ENCODE measurements around the gene LRP6. TPM values are rescaled to one million over a fixed set of nuclear protein-coding genes. Genes with fewer than 3 reads are reported as not detected.

The LRP6 gene
- total and polyA plus RNA-seq, 2 of the 13 experiments (the other 11 are each of a cell fraction or from before 2014, with no cell fraction given) = 33.8 to 42.0 TPM

DNA sequence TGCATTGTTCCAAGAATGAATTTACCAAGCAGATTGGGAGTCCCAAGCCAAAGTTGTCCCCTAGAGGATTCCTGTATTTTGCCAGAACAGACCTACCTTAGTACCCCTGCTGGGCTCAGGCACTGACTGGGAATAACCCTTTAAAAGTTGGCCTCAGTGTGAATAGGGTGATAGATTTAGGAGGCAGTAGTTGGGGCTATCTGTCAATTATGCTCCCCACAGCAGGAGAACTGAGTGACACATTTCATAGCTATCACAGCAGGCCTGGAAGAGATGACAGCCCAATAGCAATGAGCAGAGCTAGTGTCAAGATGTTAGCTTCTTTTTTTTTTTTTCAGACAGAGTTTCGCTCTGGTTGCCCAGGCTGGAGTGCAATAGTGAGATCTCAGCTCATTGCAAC is 14.3 kb upstream of the LRP6 start (continued):
- TF ChIP-seq, protein P1, sequence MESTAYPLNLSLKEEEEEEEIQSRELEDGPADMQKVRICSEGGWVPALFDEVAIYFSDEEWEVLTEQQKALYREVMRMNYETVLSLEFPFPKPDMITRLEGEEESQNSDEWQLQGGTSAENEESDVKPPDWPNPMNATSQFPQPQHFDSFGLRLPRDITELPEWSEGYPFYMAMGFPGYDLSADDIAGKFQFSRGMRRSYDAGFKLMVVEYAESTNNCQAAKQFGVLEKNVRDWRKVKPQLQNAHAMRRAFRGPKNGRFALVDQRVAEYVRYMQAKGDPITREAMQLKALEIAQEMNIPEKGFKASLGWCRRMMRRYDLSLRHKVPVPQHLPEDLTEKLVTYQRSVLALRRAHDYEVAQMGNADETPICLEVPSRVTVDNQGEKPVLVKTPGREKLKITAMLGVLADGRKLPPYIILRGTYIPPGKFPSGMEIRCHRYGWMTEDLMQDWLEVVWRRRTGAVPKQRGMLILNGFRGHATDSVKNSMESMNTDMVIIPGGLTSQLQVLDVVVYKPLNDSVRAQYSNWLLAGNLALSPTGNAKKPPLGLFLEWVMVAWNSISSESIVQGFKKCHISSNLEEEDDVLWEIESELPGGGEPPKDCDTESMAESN (CRISPR knock-in tag; conservative IDR thresholded peaks at IDR 0.05) = no peak
- TF ChIP-seq MTA1 (CRISPR knock-in tag; IDR thresholded peaks at IDR 0.05; ENCODE audit: borderline replicate concordance) = no peak

DNA sequence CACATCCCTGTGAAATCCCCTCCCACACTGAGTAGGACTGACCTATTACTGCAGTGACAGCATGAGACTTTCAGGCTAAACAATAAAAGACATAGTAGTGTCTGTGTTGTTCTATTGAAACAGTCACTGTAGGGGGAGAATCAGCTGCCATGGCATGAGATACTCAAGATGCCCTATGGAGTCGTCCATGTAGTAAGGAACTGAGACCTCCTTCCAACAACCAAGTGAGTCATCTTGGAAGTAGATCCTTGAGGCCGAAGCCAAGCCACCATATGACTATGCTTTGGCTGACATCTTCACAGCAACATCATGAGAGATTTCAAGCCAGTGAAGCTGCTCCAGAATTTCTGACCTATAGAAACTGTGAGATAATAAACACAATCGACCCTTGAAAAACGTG is 12.1 kb upstream of the LRP6 start:
- H3K9ac ChIP-seq (ENCODE audit: insufficient read depth, low read depth, low read length) = no peak overlapping the region
- no peak for DNase-seq (ENCODE audit: low spot score)
- H4K20me1 ChIP-seq (ENCODE audit: insufficient read depth, low read length) = no peaks in the 10 kb centered on the region
- no peaks in the 10 kb centered on the region for H3K36me3 ChIP-seq (replicated peaks in 1 of 2; ENCODE audit: control insufficient read depth in 1 of 2, insufficient read depth in 2 of 2, low read length in 2 of 2)
- no peaks in the 10 kb centered on the region for H3K79me2 ChIP-seq (ENCODE audit: insufficient read depth, low read length)
- H3K4me3 ChIP-seq (replicated peaks in 1 of 3; ENCODE audit: insufficient read depth in 1 of 3, low read depth in 2 of 3, low read length in 3 of 3) = no peak overlapping the region
- H2AFZ ChIP-seq (ENCODE audit: low read length) = no peak overlapping the region
- intact Hi-C loops (cut with micrococcal nuclease; ENCODE audit: unreplicated experiment) (no loop called here), in situ Hi-C loops (cut with HindIII; ENCODE audit: extremely low pct_ligation_motif_present, low pct_unique_long_range_greater_than_20kb) (loop anchor here (10.0 kb wide), 1 partner anchor 46 kb away; no protein-coding TSS in a partner anchor)
- CTCF ChIA-PET (ENCODE audit: low intra/inter-chr PET ratio, low total read pairs) = no interaction called here
- no peaks in the 10 kb centered on the region for H3K9me3 ChIP-seq (ENCODE audit: low read length)
- H3K4me1 ChIP-seq (ENCODE audit: insufficient read depth, low read length) = peaks cover 13% of the 10 kb centered on the region
- WGBS (ENCODE audit: low lambda C conversion rate) = 19% methylated on average over 4 of the region's 4 CpGs
- ATAC-seq = no peak
- no TSS peak for BruUV-seq (replicated peaks)
- POLR2A ChIA-PET = no interaction called here
- no peak overlapping the region for H3K4me2 ChIP-seq (ENCODE audit: low read depth, low read length)
- FAIRE-seq = no peak
- H3K27me3 ChIP-seq (ENCODE audit: control insufficient read depth in 1 of 2, insufficient read depth in 2 of 2, low read length in 2 of 2) = no peaks in the 10 kb centered on the region
- no peak overlapping the region for H3K27ac ChIP-seq (ENCODE audit: extremely low read length, insufficient read depth, low read length)
- TF ChIP-seq ATRX (CRISPR knock-in tag; IDR thresholded peaks at IDR 0.05; ENCODE audit: borderline replicate concordance) = no peak
- TF ChIP-seq, protein P2, sequence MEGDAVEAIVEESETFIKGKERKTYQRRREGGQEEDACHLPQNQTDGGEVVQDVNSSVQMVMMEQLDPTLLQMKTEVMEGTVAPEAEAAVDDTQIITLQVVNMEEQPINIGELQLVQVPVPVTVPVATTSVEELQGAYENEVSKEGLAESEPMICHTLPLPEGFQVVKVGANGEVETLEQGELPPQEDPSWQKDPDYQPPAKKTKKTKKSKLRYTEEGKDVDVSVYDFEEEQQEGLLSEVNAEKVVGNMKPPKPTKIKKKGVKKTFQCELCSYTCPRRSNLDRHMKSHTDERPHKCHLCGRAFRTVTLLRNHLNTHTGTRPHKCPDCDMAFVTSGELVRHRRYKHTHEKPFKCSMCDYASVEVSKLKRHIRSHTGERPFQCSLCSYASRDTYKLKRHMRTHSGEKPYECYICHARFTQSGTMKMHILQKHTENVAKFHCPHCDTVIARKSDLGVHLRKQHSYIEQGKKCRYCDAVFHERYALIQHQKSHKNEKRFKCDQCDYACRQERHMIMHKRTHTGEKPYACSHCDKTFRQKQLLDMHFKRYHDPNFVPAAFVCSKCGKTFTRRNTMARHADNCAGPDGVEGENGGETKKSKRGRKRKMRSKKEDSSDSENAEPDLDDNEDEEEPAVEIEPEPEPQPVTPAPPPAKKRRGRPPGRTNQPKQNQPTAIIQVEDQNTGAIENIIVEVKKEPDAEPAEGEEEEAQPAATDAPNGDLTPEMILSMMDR (CRISPR knock-in tag; IDR thresholded peaks at IDR 0.05) = no peak
- TF ChIP-seq ZNF557 (CRISPR knock-in tag; IDR thresholded peaks at IDR 0.05) = no peak
- TF ChIP-seq CEBPB (IDR thresholded peaks at IDR 0.05; ENCODE audit: borderline replicate concordance, low read depth, low read length) = no peak
- no peak for TF ChIP-seq ZNF230 (CRISPR knock-in tag; IDR thresholded peaks at IDR 0.05)
- TF ChIP-seq, protein P3, sequence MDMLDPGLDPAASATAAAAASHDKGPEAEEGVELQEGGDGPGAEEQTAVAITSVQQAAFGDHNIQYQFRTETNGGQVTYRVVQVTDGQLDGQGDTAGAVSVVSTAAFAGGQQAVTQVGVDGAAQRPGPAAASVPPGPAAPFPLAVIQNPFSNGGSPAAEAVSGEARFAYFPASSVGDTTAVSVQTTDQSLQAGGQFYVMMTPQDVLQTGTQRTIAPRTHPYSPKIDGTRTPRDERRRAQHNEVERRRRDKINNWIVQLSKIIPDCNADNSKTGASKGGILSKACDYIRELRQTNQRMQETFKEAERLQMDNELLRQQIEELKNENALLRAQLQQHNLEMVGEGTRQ (IDR thresholded peaks at IDR 0.05; ENCODE audit: low read depth, low read length) = no peak
- TF ChIP-seq, protein P3 (CRISPR knock-in tag; IDR thresholded peaks at IDR 0.05; ENCODE audit: borderline replicate concordance) = no peak
- TF ChIP-seq, protein P4, sequence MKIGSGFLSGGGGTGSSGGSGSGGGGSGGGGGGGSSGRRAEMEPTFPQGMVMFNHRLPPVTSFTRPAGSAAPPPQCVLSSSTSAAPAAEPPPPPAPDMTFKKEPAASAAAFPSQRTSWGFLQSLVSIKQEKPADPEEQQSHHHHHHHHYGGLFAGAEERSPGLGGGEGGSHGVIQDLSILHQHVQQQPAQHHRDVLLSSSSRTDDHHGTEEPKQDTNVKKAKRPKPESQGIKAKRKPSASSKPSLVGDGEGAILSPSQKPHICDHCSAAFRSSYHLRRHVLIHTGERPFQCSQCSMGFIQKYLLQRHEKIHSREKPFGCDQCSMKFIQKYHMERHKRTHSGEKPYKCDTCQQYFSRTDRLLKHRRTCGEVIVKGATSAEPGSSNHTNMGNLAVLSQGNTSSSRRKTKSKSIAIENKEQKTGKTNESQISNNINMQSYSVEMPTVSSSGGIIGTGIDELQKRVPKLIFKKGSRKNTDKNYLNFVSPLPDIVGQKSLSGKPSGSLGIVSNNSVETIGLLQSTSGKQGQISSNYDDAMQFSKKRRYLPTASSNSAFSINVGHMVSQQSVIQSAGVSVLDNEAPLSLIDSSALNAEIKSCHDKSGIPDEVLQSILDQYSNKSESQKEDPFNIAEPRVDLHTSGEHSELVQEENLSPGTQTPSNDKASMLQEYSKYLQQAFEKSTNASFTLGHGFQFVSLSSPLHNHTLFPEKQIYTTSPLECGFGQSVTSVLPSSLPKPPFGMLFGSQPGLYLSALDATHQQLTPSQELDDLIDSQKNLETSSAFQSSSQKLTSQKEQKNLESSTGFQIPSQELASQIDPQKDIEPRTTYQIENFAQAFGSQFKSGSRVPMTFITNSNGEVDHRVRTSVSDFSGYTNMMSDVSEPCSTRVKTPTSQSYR (CRISPR knock-in tag; IDR thresholded peaks at IDR 0.05; ENCODE audit: borderline replicate concordance) = no peak
- TF ChIP-seq, protein P5, sequence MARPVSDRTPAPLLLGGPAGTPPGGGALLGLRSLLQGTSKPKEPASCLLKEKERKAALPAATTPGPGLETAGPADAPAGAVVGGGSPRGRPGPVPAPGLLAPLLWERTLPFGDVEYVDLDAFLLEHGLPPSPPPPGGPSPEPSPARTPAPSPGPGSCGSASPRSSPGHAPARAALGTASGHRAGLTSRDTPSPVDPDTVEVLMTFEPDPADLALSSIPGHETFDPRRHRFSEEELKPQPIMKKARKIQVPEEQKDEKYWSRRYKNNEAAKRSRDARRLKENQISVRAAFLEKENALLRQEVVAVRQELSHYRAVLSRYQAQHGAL (CRISPR knock-in tag; IDR thresholded peaks at IDR 0.05; ENCODE audit: not compliant biosample characterization) = no peak
- TF ChIP-seq GATAD2A (CRISPR knock-in tag; IDR thresholded peaks at IDR 0.05) = no peak
- TF ChIP-seq FOXJ3 (CRISPR knock-in tag; IDR thresholded peaks at IDR 0.05; ENCODE audit: borderline replicate concordance) = no peak

Measured in HepG2 (cell line).